HepG2 (cell line): ENCODE data around the gene MAP3K4. TPM values are rescaled to one million over a fixed set of nuclear protein-coding genes. Genes with fewer than 3 reads are reported as not detected.

Experiments
- ATAC-seq: fragments of 200-7000 bp; cut with Tn5 transposase; 3 replicates; pipeline ENCODE4 v1.9.1; 2020; ENCODE audit warnings: mild to moderate bottlenecking, moderate library complexity
- BruUV-seq: library from RNA; stranded (reverse); fragments of 400-500 nt; replicated peaks from 2 replicates; lab custom pipeline; 2021; lab: Mats Ljungman, UMichigan
- CTCF ChIA-PET: fragments of 300-600 bp; formaldehyde crosslinking; extraction: SDS; loops from one replicate; lab custom pipeline; 2021; ENCODE audit warnings: low total read pairs, inconsistent platforms, low intra/inter-chr PET ratio; lab: Yijun Ruan, JAX
- POLR2A ChIA-PET: fragments of 350-600 bp; sonication (Branson Sonifier 250); formaldehyde crosslinking; loops from one replicate; lab custom pipeline; 2020; ENCODE audit warnings: antibody characterized with exemption, inconsistent platforms; lab: Yijun Ruan, JAX
- DNase-seq: peaks from one replicate; pipeline ENCODE4 v3.0.0-alpha.2; 2015; ENCODE audit warnings: low spot score
- FAIRE-seq: peaks from 3 replicates; lab custom pipeline; 2011; peaks lifted over from hg19 to GRCh38; lab: Jason Lieb, UNC
- H2AFZ ChIP-seq: one replicate; pipeline ENCODE4 v1.6.1; 2011; ENCODE audit warnings: low read length, inconsistent platforms
- H3K27ac ChIP-seq: fragments of 300-600 bp; 3 replicates; pipeline ENCODE4 v1.8.0; 2011; ENCODE audit warnings: mixed run types, mild to moderate bottlenecking, mixed read lengths, low read length, inconsistent platforms; ENCODE audit not compliant: insufficient read depth; ENCODE audit errors: extremely low read length
- H3K27me3 ChIP-seq, 2 experiments: fragments of 200-600 bp in 1 of 2; 2 replicates in 1 of 2; 3 replicates in 1 of 2; pipeline versions ENCODE4 v1.6.0 to v1.8.0; 2011; ENCODE audit warnings: low read length in 2 of 2, mild to moderate bottlenecking in 2 of 2, moderate library complexity in 2 of 2, inconsistent platforms in 1 of 2; ENCODE audit not compliant: insufficient read depth in 2 of 2, control insufficient read depth in 1 of 2
- H3K36me3 ChIP-seq, 2 experiments: fragments of 200-600 bp in 1 of 2; replicated peaks in 1 of 2; 2 replicates in 1 of 2; 3 replicates in 1 of 2; pipeline versions ENCODE4 v1.5.1 to v1.8.0; 2011; ENCODE audit warnings: low read length in 2 of 2, inconsistent platforms in 1 of 2; ENCODE audit not compliant: insufficient read depth in 2 of 2, control insufficient read depth in 1 of 2
- H3K4me1 ChIP-seq: 2 replicates; pipeline ENCODE4 v1.5.1; 2012; ENCODE audit warnings: low read length, inconsistent platforms; ENCODE audit not compliant: insufficient read depth
- H3K4me2 ChIP-seq: 2 replicates; pipeline ENCODE4 v1.6.0; 2011; ENCODE audit warnings: low read depth, low read length, inconsistent platforms
- H3K4me3 ChIP-seq, 3 experiments: fragments of 200-600 bp in 1 of 3; sonication (generic), shearing (Covaris generic) in 1 of 3; replicated peaks in 1 of 3; 2 replicates each; pipeline ENCODE4 v1.5.1; 2011 to 2016; ENCODE audit warnings: low read length in 3 of 3, inconsistent platforms in 2 of 3, low read depth in 2 of 3, mild to moderate bottlenecking in 2 of 3, control low read depth in 1 of 3, mixed read lengths in 1 of 3; ENCODE audit not compliant: insufficient read depth in 1 of 3
- H3K79me2 ChIP-seq: one replicate; pipeline ENCODE4 v1.6.1; 2011; ENCODE audit warnings: low read length, inconsistent platforms; ENCODE audit not compliant: insufficient read depth
- H3K9ac ChIP-seq: 2 replicates; pipeline ENCODE4 v1.6.0; 2011; ENCODE audit warnings: mild to moderate bottlenecking, low read depth, low read length, inconsistent platforms; ENCODE audit not compliant: insufficient read depth
- H3K9me3 ChIP-seq: 2 replicates; pipeline ENCODE4 v1.5.1; 2012; ENCODE audit warnings: mild to moderate bottlenecking, low read length
- H4K20me1 ChIP-seq: 2 replicates; pipeline ENCODE4 v1.6.0; 2011; ENCODE audit warnings: inconsistent platforms, mild to moderate bottlenecking, low read length, moderate library complexity; ENCODE audit not compliant: insufficient read depth
- BRCA1 ChIP-seq: sonication (generic); formaldehyde crosslinking; IDR thresholded peaks from 2 replicates; pipeline ENCODE4 v1.4.0; 2020; ENCODE audit warnings: missing genetic modification reagents
- SMARCE1 ChIP-seq: fragments of 450-650 bp; IDR thresholded peaks from 2 replicates; pipeline ENCODE4 v1.6.1; 2017; ENCODE audit warnings: borderline replicate concordance
- SNAPC2 ChIP-seq: sonication (generic); formaldehyde crosslinking; IDR thresholded peaks from 2 replicates; pipeline ENCODE4 v1.8.1; 2022; ENCODE audit warnings: mild to moderate bottlenecking, missing genetic modification reagents
- XBP1 ChIP-seq: sonication (generic); formaldehyde crosslinking; IDR thresholded peaks from 2 replicates; pipeline ENCODE4 v1.5.0; 2020; ENCODE audit warnings: missing genetic modification reagents
- ZFP36 ChIP-seq: fragments of 150-350 bp; IDR thresholded peaks from 2 replicates; pipeline ENCODE4 v1.6.1; 2018; ENCODE audit warnings: borderline replicate concordance, low read length, low read depth; ENCODE audit not compliant: partially characterized antibody
- ZNF10 ChIP-seq: sonication (generic); formaldehyde crosslinking; IDR thresholded peaks from 2 replicates; pipeline ENCODE4 v1.4.0; 2020; ENCODE audit warnings: mild to moderate bottlenecking, low read depth, missing genetic modification reagents, borderline replicate concordance
- ZNF446 ChIP-seq: sonication (generic); formaldehyde crosslinking; IDR thresholded peaks from 2 replicates; pipeline ENCODE4 v1.5.0; 2020; ENCODE audit warnings: mild to moderate bottlenecking, missing genetic modification reagents
- WGBS: methylation state at CpG from one replicate; pipeline ENCODE4 v1.1.6; 2017; ENCODE audit warnings: low lambda C conversion rate; 5-methylcytosine and 5-hydroxymethylcytosine counted together
- in situ Hi-C: cut with HindIII; loops from 2 replicates; pipeline ENCODE4 v1.10.0; 2017; ENCODE audit warnings: low pct_unique_long_range_greater_than_20kb; ENCODE audit not compliant: extremely low pct_ligation_motif_present
- intact Hi-C: fragments of 100-400 bp; cut with micrococcal nuclease; formaldehyde crosslinking; loops from one replicate; pipeline ENCODE4 v1.10.0; 2022; ENCODE audit not compliant: unreplicated experiment
- polyA plus RNA-seq, 8 experiments: library from polyadenylated mRNA; depleted of rRNA in 3 of 8; stranded (reverse) in 7 of 8; unstranded in 1 of 8; fragments of >200 nt; fragmentation: Illumina TruSeq in 4 of 8; extraction: Trizol in 4 of 8; gene quantifications; 2 replicates each; pipeline versions ENCODE4 v1.2.1 to v1.2.3, GENCODE V29; 2011 to 2016; ENCODE audit warnings: low read depth in 4 of 8, missing spikeins in 1 of 8, mixed read lengths in 1 of 8; ENCODE audit not compliant: insufficient read depth in 1 of 8
- total RNA-seq, 5 experiments: library from RNA; depleted of rRNA; stranded (reverse); fragments of >200 nt; fragmentation: Illumina TruSeq; extraction: Trizol; gene quantifications; 2 replicates each; pipeline ENCODE4 v1.2.3, GENCODE V29; 2016; ENCODE audit warnings: low read depth in 1 of 5
- TF ChIP-seq, protein P1 (sequence below): sonication (generic); formaldehyde crosslinking; IDR thresholded peaks from 2 replicates; pipeline ENCODE4 v1.5.1; 2020; ENCODE audit warnings: mild to moderate bottlenecking, missing genetic modification reagents, moderate library complexity

MAP3K4 gene
- total and polyA plus RNA-seq, 2 of the 13 experiments (the other 11 are each of a cell fraction or from before 2014, with no cell fraction given), result 12.9 to 33.6 TPM

DNA sequence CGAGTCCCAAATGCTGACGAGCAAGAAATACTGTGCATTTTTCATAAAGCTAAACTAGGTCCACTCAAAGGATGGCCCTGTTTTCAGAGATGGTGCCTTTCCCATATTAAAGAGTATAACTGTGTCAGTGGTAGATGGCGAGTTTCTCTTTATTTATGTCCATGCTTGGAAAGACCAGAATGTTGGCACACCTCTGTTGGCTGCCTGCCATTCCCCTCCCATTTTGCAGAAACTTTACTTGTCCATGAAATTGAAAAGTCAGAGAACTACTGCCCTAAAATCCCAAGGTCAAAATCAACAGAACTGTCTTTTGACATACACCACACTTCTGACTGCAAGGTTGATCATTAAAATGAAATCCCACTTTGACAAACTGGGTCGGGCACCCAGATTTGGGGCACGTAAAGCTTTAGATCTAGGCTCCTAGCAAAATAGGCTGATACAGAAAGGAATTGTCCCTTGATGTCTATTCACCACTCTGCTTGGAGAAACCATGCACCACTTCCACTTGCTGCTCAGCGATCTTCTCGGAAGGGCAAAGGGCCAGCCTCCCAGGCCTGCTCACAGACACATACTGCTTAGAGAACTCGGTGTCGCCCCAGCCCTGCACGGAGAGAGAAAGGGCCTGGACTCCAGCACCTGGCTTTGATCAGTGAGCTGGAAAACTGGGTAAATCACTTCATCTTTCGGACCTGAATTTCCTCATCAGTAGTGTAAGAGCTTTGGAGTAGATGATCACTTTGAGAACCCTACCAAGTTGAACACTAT lies 152.3 kb downstream of the MAP3K4 start:
- no peaks in the 10 kb centered on the region for H3K79me2 ChIP-seq
- H4K20me1 ChIP-seq, result no peaks in the 10 kb centered on the region
- peaks cover 0 to 11% of the 10 kb centered on the region in 2 experiments; a peak in 1 of 5 replicates for H3K27me3 ChIP-seq
- intact Hi-C loops (loop anchor here (5.0 kb wide), 1 partner anchor 228 kb away; no protein-coding TSS in a partner anchor), in situ Hi-C loops (no loop called here)
- POLR2A ChIA-PET, result no interaction called here
- FAIRE-seq (peak; percentile 49), ATAC-seq (peak; percentile 59), DNase-seq (no peak)
- H2AFZ ChIP-seq, result no peak overlapping the region
- no peak for TF ChIP-seq ZNF446
- TF ChIP-seq XBP1 (CRISPR knock-in tag), result no peak
- no peak for TF ChIP-seq ZFP36
- no peak for TF ChIP-seq SMARCE1
- TF ChIP-seq SNAPC2, result no peak
- TF ChIP-seq BRCA1 (CRISPR knock-in tag), result no peak
- TF ChIP-seq, protein P1, sequence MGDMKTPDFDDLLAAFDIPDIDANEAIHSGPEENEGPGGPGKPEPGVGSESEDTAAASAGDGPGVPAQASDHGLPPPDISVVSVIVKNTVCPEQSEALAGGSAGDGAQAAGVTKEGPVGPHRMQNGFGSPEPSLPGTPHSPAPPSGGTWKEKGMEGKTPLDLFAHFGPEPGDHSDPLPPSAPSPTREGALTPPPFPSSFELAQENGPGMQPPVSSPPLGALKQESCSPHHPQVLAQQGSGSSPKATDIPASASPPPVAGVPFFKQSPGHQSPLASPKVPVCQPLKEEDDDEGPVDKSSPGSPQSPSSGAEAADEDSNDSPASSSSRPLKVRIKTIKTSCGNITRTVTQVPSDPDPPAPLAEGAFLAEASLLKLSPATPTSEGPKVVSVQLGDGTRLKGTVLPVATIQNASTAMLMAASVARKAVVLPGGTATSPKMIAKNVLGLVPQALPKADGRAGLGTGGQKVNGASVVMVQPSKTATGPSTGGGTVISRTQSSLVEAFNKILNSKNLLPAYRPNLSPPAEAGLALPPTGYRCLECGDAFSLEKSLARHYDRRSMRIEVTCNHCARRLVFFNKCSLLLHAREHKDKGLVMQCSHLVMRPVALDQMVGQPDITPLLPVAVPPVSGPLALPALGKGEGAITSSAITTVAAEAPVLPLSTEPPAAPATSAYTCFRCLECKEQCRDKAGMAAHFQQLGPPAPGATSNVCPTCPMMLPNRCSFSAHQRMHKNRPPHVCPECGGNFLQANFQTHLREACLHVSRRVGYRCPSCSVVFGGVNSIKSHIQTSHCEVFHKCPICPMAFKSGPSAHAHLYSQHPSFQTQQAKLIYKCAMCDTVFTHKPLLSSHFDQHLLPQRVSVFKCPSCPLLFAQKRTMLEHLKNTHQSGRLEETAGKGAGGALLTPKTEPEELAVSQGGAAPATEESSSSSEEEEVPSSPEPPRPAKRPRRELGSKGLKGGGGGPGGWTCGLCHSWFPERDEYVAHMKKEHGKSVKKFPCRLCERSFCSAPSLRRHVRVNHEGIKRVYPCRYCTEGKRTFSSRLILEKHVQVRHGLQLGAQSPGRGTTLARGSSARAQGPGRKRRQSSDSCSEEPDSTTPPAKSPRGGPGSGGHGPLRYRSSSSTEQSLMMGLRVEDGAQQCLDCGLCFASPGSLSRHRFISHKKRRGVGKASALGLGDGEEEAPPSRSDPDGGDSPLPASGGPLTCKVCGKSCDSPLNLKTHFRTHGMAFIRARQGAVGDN (CRISPR knock-in tag), result no peak
- no peak for TF ChIP-seq ZNF10
- no peaks in the 10 kb centered on the region for H3K9me3 ChIP-seq
- peak overlapping the region; percentile 6; the same call in 1 of the 2 replicates for H3K4me2 ChIP-seq
- CTCF ChIA-PET, result no interaction called here
- H3K9ac ChIP-seq, result no peak overlapping the region
- H3K4me1 ChIP-seq, result peaks cover 19% of the 10 kb centered on the region
- 16% methylated on average over 9 of the region's 11 CpGs for WGBS
- no peak overlapping the region for H3K27ac ChIP-seq
- H3K36me3 ChIP-seq, result no peaks in the 10 kb centered on the region
- no TSS peak for BruUV-seq
- no peak overlapping the region for H3K4me3 ChIP-seq
